K562 (cell line): ENCODE data around the gene RXFP3. TPM values are rescaled to one million over a fixed set of nuclear protein-coding genes. Genes with fewer than 3 reads are reported as not detected.
A peak's percentile ranks its signal among the peaks of the same experiment; 100 is the strongest.

Experiments
- ARID3B ChIP-seq: fragments of 250-450 bp; sonication (Bioruptor Pico); IDR thresholded peaks from 2 replicates; pipeline ENCODE4 v1.4.0; 2020; ENCODE audit warnings: borderline replicate concordance
- ARNT ChIP-seq, 2 experiments: fragments of 450-650 bp; IDR thresholded peaks; 2 replicates each; pipeline ENCODE4 v1.6.1; 2016; ENCODE audit warnings: mild to moderate bottlenecking in 1 of 2
- BRF2 ChIP-seq: IDR thresholded peaks from 3 replicates; pipeline ENCODE4 v1.6.1; 2011; ENCODE audit warnings: borderline replicate concordance, mild to moderate bottlenecking; ENCODE audit not compliant: insufficient read length, insufficient read depth
- ELK1 ChIP-seq: sonication (generic); formaldehyde crosslinking; IDR thresholded peaks from 2 replicates; pipeline ENCODE4 v1.8.1; 2022; ENCODE audit warnings: missing genetic modification reagents
- EP400 ChIP-seq: fragments of 450-650 bp; IDR thresholded peaks from 2 replicates; pipeline ENCODE4 v1.6.1; 2017; ENCODE audit warnings: antibody characterized with exemption, mild to moderate bottlenecking, moderate library complexity
- GABPA ChIP-seq: fragments of 200-800 bp; sonication (Bioruptor generic); conservative IDR thresholded peaks from 2 replicates; pipeline ENCODE4 v1.6.1; 2016; ENCODE audit warnings: low read depth, missing genetic modification characterization, missing compliant biosample characterization
- GATA2 ChIP-seq: sonication (generic); formaldehyde crosslinking; IDR thresholded peaks from 2 replicates; pipeline ENCODE4 v1.4.0; 2020; ENCODE audit warnings: mild to moderate bottlenecking, missing genetic modification reagents
- NBN ChIP-seq: fragments of 450-650 bp; IDR thresholded peaks from 2 replicates; pipeline ENCODE4 v1.6.1; 2016; ENCODE audit warnings: low read depth, mild to moderate bottlenecking
- NKRF ChIP-seq: fragments of 450-650 bp; IDR thresholded peaks from 2 replicates; pipeline ENCODE4 v1.6.1; 2016; ENCODE audit warnings: borderline replicate concordance
- PBX2 ChIP-seq, 2 experiments: IDR thresholded peaks in 1 of 2; conservative IDR thresholded peaks in 1 of 2; 2 replicates each; pipeline ENCODE4 v1.6.1; 2016; ENCODE audit warnings: low read depth in 2 of 2, mild to moderate bottlenecking in 1 of 2, missing compliant biosample characterization in 1 of 2, missing genetic modification characterization in 1 of 2, moderate library complexity in 1 of 2
- PYGO2 ChIP-seq: fragments of 450-650 bp; IDR thresholded peaks from 2 replicates; pipeline ENCODE4 v1.6.1; 2016; ENCODE audit warnings: mild to moderate bottlenecking, missing genetic modification characterization, moderate library complexity, missing compliant biosample characterization
- TCFL5 ChIP-seq: fragments of 250-450 bp; sonication (Bioruptor Pico); conservative IDR thresholded peaks from 2 replicates; pipeline ENCODE4 v1.6.1; 2021; ENCODE audit warnings: mild to moderate bottlenecking, moderate library complexity, matching md5 sums
- ZFP1 ChIP-seq: fragments of 450-650 bp; formaldehyde crosslinking; IDR thresholded peaks from 2 replicates; pipeline ENCODE4 v1.4.0; 2020; ENCODE audit warnings: mild to moderate bottlenecking, mixed read lengths
- ZKSCAN3 ChIP-seq: fragments of 250-450 bp; sonication (Bioruptor Pico); IDR thresholded peaks from 2 replicates; pipeline ENCODE4 v1.4.0; 2020
- ZNF212 ChIP-seq: fragments of 450-650 bp; formaldehyde crosslinking; IDR thresholded peaks from 2 replicates; pipeline ENCODE4 v1.4.0; 2020; ENCODE audit warnings: mild to moderate bottlenecking
- ZNF512 ChIP-seq: IDR thresholded peaks from 2 replicates; pipeline ENCODE4 v1.6.1; 2016; ENCODE audit warnings: missing genetic modification characterization, missing compliant biosample characterization
- ZNF764 ChIP-seq: fragments of 250-450 bp; sonication (Bioruptor Pico); IDR thresholded peaks from 2 replicates; pipeline ENCODE4 v1.4.0; 2020; ENCODE audit warnings: low read depth, mild to moderate bottlenecking, moderate library complexity
- polyA plus RNA-seq, 8 experiments: library from polyadenylated mRNA; depleted of rRNA in 4 of 8; stranded (reverse) in 5 of 8; unstranded in 3 of 8; fragments of >200 nt; fragmentation: Nextera tagmentation in 2 of 8; fragmentation: Illumina TruSeq in 1 of 8; extraction: Ambion mirVana in 2 of 8; extraction: Trizol in 1 of 8; gene quantifications; 2 replicates each; pipeline versions ENCODE4 v1.2.1 to v1.2.3, GENCODE V29; 2011 to 2014; ENCODE audit warnings: inconsistent platforms in 1 of 8, missing spikeins in 1 of 8
- total RNA-seq, 7 experiments: library from RNA; depleted of rRNA in 6 of 7; stranded (reverse); fragments of >200 nt in 6 of 7; fragmentation: Illumina TruSeq in 2 of 7; extraction: Trizol in 2 of 7; gene quantifications; 2 replicates each; pipeline versions ENCODE4 v1.2.1 to v1.2.3, GENCODE V29; 2011 to 2021; ENCODE audit warnings: low replicate concordance in 1 of 7

The RXFP3 gene
- total and polyA plus RNA-seq, 9 of the 15 experiments (the other 6 are each of a cell fraction or from before 2014, with no cell fraction given) = not detected

GRCh38 chr5:33984671-33985124 is 48.5 kb downstream of the RXFP3 start, which contains the start of gene SLC45A2 (continued):
- TF ChIP-seq ARID3B (no peak), ZNF212 (CRISPR knock-in tag) (no peak), ARNT (IDR thresholded peaks at IDR 0.05) (no peak), TCFL5 (CRISPR knock-in tag) (no peak), NBN (no peak), NKRF (no peak), GATA2 (CRISPR knock-in tag) (no peak), ZKSCAN3 (no peak), ELK1 (CRISPR knock-in tag) (no peak), EP400 (0 out of 2 replicates have a peak, but pooled peaks have one; percentile 38), BRF2 (no peak), ZNF512 (tag) (no peak), GABPA (no peak), PYGO2 (tag) (no peak), PBX2 (CRISPR knock-in tag; IDR thresholded peaks at IDR 0.05; ENCODE audit: low read depth) (no peak), PBX2 (tag; conservative IDR thresholded peaks at IDR 0.05; ENCODE audit: low read depth) (0 out of 2 replicates have a peak, but pooled peaks have one; percentile 18), ZFP1 (CRISPR knock-in tag) (no peak), ZNF764 (no peak)
